ENCODE data around the gene TBL1XR1.

The TBL1XR1 gene

GRCh38 chr3:177228601-177229190, 31.4 kb upstream of the TBL1XR1 start:
- H3K4me3 ChIP-seq (ENCODE audit: low read depth in 1 of 5, low read length in 5 of 5) = no peak overlapping the region
- H3K4me1 ChIP-seq (ENCODE audit: control insufficient read depth in 5 of 5, insufficient read depth in 5 of 5, low read length in 5 of 5) = no peaks in the 10 kb centered on the region
- H3K9ac ChIP-seq (ENCODE audit: low read length in 5 of 5) = no peak overlapping the region
- no peaks in the 10 kb centered on the region for H3K36me3 ChIP-seq (ENCODE audit: control insufficient read depth in 5 of 5, insufficient read depth in 5 of 5, low read length in 5 of 5)
- no peaks in the 10 kb centered on the region for H3K27me3 ChIP-seq (ENCODE audit: control insufficient read depth in 5 of 5, insufficient read depth in 4 of 5, low read length in 5 of 5)
- no peak overlapping the region for H3K27ac ChIP-seq (ENCODE audit: low read depth, low read length)
- H3K9me3 ChIP-seq (ENCODE audit: control insufficient read depth in 5 of 5, low read length in 5 of 5) = no peaks in the 10 kb centered on the region

GRCh38 chr3:177224414-177224813, 27.1 kb upstream of the TBL1XR1 start:
- no peaks in the 10 kb centered on the region for H3K27me3 ChIP-seq (ENCODE audit: control insufficient read depth in 5 of 5, insufficient read depth in 4 of 5, low read length in 5 of 5)
- no peaks in the 10 kb centered on the region for H3K36me3 ChIP-seq (ENCODE audit: control insufficient read depth in 5 of 5, insufficient read depth in 5 of 5, low read length in 5 of 5)
- H3K4me1 ChIP-seq (ENCODE audit: control insufficient read depth in 5 of 5, insufficient read depth in 5 of 5, low read length in 5 of 5) = peaks cover 0 to 8% (median 0%) of the 10 kb centered on the region in 5 donors
- no peak overlapping the region for H3K4me3 ChIP-seq (ENCODE audit: low read depth in 1 of 5, low read length in 5 of 5)
- H3K27ac ChIP-seq (ENCODE audit: low read depth, low read length) = no peak overlapping the region
- no peak overlapping the region for H3K9ac ChIP-seq (ENCODE audit: low read length in 5 of 5)
- H3K9me3 ChIP-seq (ENCODE audit: control insufficient read depth in 5 of 5, low read length in 5 of 5) = no peaks in the 10 kb centered on the region

GRCh38 chr3:177221744-177222143, 24.5 kb upstream of the TBL1XR1 start:
- H3K9me3 ChIP-seq (ENCODE audit: control insufficient read depth in 5 of 5, low read length in 5 of 5) = no peaks in the 10 kb centered on the region
- H3K9ac ChIP-seq (ENCODE audit: low read length in 5 of 5) = no peak overlapping the region
- no peak overlapping the region for H3K27ac ChIP-seq (ENCODE audit: low read depth, low read length)
- H3K27me3 ChIP-seq (ENCODE audit: control insufficient read depth in 5 of 5, insufficient read depth in 4 of 5, low read length in 5 of 5) = no peaks in the 10 kb centered on the region
- H3K4me1 ChIP-seq (ENCODE audit: control insufficient read depth in 5 of 5, insufficient read depth in 5 of 5, low read length in 5 of 5) = peaks cover 0 to 8% (median 0%) of the 10 kb centered on the region in 5 donors
- H3K4me3 ChIP-seq (ENCODE audit: low read depth in 1 of 5, low read length in 5 of 5) = no peak overlapping the region
- no peaks in the 10 kb centered on the region for H3K36me3 ChIP-seq (ENCODE audit: control insufficient read depth in 5 of 5, insufficient read depth in 5 of 5, low read length in 5 of 5)

GRCh38 chr3:177220136-177220974, 23.1 kb upstream of the TBL1XR1 start:
- Histone ChIP-seq H3K27ac (ENCODE audit: low read depth, low read length) (no peak overlapping the region), H3K27me3 (ENCODE audit: control insufficient read depth in 5 of 5, insufficient read depth in 4 of 5, low read length in 5 of 5) (no peaks in the 10 kb centered on the region), H3K9ac (ENCODE audit: low read length in 5 of 5) (no peak overlapping the region)

GRCh38 chr3:177213801-177214535, 16.7 kb upstream of the TBL1XR1 start:
- Histone ChIP-seq H3K9me3 (ENCODE audit: control insufficient read depth in 5 of 5, low read length in 5 of 5) (no peaks in the 10 kb centered on the region), H3K4me1 (ENCODE audit: control insufficient read depth in 5 of 5, insufficient read depth in 5 of 5, low read length in 5 of 5) (peaks cover 0 to 2% (median 0%) of the 10 kb centered on the region in 5 donors), H3K4me3 (ENCODE audit: low read depth in 1 of 5, low read length in 5 of 5) (no peak overlapping the region), H3K9ac (ENCODE audit: low read length in 5 of 5) (no peak overlapping the region), H3K36me3 (ENCODE audit: control insufficient read depth in 5 of 5, insufficient read depth in 5 of 5, low read length in 5 of 5) (no peaks in the 10 kb centered on the region), H3K27me3 (ENCODE audit: control insufficient read depth in 5 of 5, insufficient read depth in 4 of 5, low read length in 5 of 5) (no peaks in the 10 kb centered on the region), H3K27ac (ENCODE audit: low read depth, low read length) (no peak overlapping the region)

More at GRCh38 chr3:177220136-177220974, 23.1 kb upstream of the TBL1XR1 start:
- Histone ChIP-seq H3K36me3 (ENCODE audit: control insufficient read depth in 5 of 5, insufficient read depth in 5 of 5, low read length in 5 of 5) (no peaks in the 10 kb centered on the region), H3K4me1 (ENCODE audit: control insufficient read depth in 5 of 5, insufficient read depth in 5 of 5, low read length in 5 of 5) (peaks cover 0 to 8% (median 0%) of the 10 kb centered on the region in 5 donors), H3K9me3 (ENCODE audit: control insufficient read depth in 5 of 5, low read length in 5 of 5) (no peaks in the 10 kb centered on the region), H3K4me3 (ENCODE audit: low read depth in 1 of 5, low read length in 5 of 5) (no peak overlapping the region)

GRCh38 chr3:177212756-177213155, 15.5 kb upstream of the TBL1XR1 start:
- no peaks in the 10 kb centered on the region for H3K36me3 ChIP-seq (ENCODE audit: control insufficient read depth in 5 of 5, insufficient read depth in 5 of 5, low read length in 5 of 5)
- no peaks in the 10 kb centered on the region for H3K27me3 ChIP-seq (ENCODE audit: control insufficient read depth in 5 of 5, insufficient read depth in 4 of 5, low read length in 5 of 5)
- H3K4me1 ChIP-seq (ENCODE audit: control insufficient read depth in 5 of 5, insufficient read depth in 5 of 5, low read length in 5 of 5) = peaks cover 0 to 2% (median 0%) of the 10 kb centered on the region in 5 donors
- H3K4me3 ChIP-seq (ENCODE audit: low read depth in 1 of 5, low read length in 5 of 5) = no peak overlapping the region
- H3K9me3 ChIP-seq (ENCODE audit: control insufficient read depth in 5 of 5, low read length in 5 of 5) = no peaks in the 10 kb centered on the region
- H3K9ac ChIP-seq (ENCODE audit: low read length in 5 of 5) = no peak overlapping the region
- no peak overlapping the region for H3K27ac ChIP-seq (ENCODE audit: low read depth, low read length)

- Histone ChIP-seq H3K4me3 (ENCODE audit: low read depth in 1 of 5, low read length in 5 of 5) (no peak overlapping the region), H3K27me3 (ENCODE audit: control insufficient read depth in 5 of 5, insufficient read depth in 4 of 5, low read length in 5 of 5) (no peaks in the 10 kb centered on the region), H3K36me3 (ENCODE audit: control insufficient read depth in 5 of 5, insufficient read depth in 5 of 5, low read length in 5 of 5) (no peaks in the 10 kb centered on the region), H3K4me1 (ENCODE audit: control insufficient read depth in 5 of 5, insufficient read depth in 5 of 5, low read length in 5 of 5) (peaks cover 0 to 2% (median 0%) of the 10 kb centered on the region in 5 donors), H3K9me3 (ENCODE audit: control insufficient read depth in 5 of 5, low read length in 5 of 5) (no peaks in the 10 kb centered on the region), H3K27ac (ENCODE audit: low read depth, low read length) (no peak overlapping the region), H3K9ac (ENCODE audit: low read length in 5 of 5) (no peak overlapping the region)
These were observed 15.0 kb upstream of the TBL1XR1 start for GRCh38 chr3:177212278-177212610.

GRCh38 chr3:177211503-177212277, 14.4 kb upstream of the TBL1XR1 start:
- H3K4me1 ChIP-seq (ENCODE audit: control insufficient read depth in 5 of 5, insufficient read depth in 5 of 5, low read length in 5 of 5) = peaks cover 0 to 2% (median 0%) of the 10 kb centered on the region in 5 donors
- no peak overlapping the region for H3K4me3 ChIP-seq (ENCODE audit: low read depth in 1 of 5, low read length in 5 of 5)
- H3K9ac ChIP-seq (ENCODE audit: low read length in 5 of 5) = no peak overlapping the region
- H3K9me3 ChIP-seq (ENCODE audit: control insufficient read depth in 5 of 5, low read length in 5 of 5) = no peaks in the 10 kb centered on the region
- no peak overlapping the region for H3K27ac ChIP-seq (ENCODE audit: low read depth, low read length)
- no peaks in the 10 kb centered on the region for H3K36me3 ChIP-seq (ENCODE audit: control insufficient read depth in 5 of 5, insufficient read depth in 5 of 5, low read length in 5 of 5)
- H3K27me3 ChIP-seq (ENCODE audit: control insufficient read depth in 5 of 5, insufficient read depth in 4 of 5, low read length in 5 of 5) = no peaks in the 10 kb centered on the region

GRCh38 chr3:177210744-177211502, 13.6 kb upstream of the TBL1XR1 start:
- no peaks in the 10 kb centered on the region for H3K27me3 ChIP-seq (ENCODE audit: control insufficient read depth in 5 of 5, insufficient read depth in 4 of 5, low read length in 5 of 5)
- H3K4me3 ChIP-seq (ENCODE audit: low read depth in 1 of 5, low read length in 5 of 5) = no peak overlapping the region
- no peak overlapping the region for H3K27ac ChIP-seq (ENCODE audit: low read depth, low read length)
- H3K36me3 ChIP-seq (ENCODE audit: control insufficient read depth in 5 of 5, insufficient read depth in 5 of 5, low read length in 5 of 5) = no peaks in the 10 kb centered on the region
- H3K9me3 ChIP-seq (ENCODE audit: control insufficient read depth in 5 of 5, low read length in 5 of 5) = no peaks in the 10 kb centered on the region
- no peak overlapping the region for H3K9ac ChIP-seq (ENCODE audit: low read length in 5 of 5)
- peaks cover 0 to 2% (median 0%) of the 10 kb centered on the region in 5 donors for H3K4me1 ChIP-seq (ENCODE audit: control insufficient read depth in 5 of 5, insufficient read depth in 5 of 5, low read length in 5 of 5)
